Right renal cortex interstitium (tissue), 3 donors: ENCODE results near the gene RBM25. TPM values are rescaled to one million over a fixed set of nuclear protein-coding genes. Genes with fewer than 3 reads are reported as not detected.

ENCODE experiments used
- DNase-seq, 3 donors: peaks; one replicate each; pipeline ENCODE4 v3.0.0-alpha.2; 2013; ENCODE audit warnings: low read depth in 3 of 3, low spot score in 2 of 3
- polyA plus RNA-seq, 3 donors: library from polyadenylated mRNA; unstranded; fragments of 120-200 nt; gene quantifications; one replicate each; pipeline ENCODE4 v1.2.1, GENCODE V29; 2013; ENCODE audit not compliant: insufficient read length in 3 of 3

Gene RBM25
- polyA plus RNA-seq, 3 donors, result 142 to 191 (median 155) TPM

GRCh38 chr14:73102806-73103497 is 44.6 kb downstream of the RBM25 start:
- no peak for DNase-seq

- DNase-seq, result no peak
These were observed 46.7 kb downstream of the RBM25 start for GRCh38 chr14:73105050-73105449.

- no peak for DNase-seq
These were observed 47.4 kb downstream of the RBM25 start for GRCh38 chr14:73105727-73106126.

- DNase-seq, result no peak
These were observed 57.8 kb downstream of the RBM25 start for GRCh38 chr14:73116079-73116665.

GRCh38 chr14:73124180-73124894 is 66.0 kb downstream of the RBM25 start:
- no peak for DNase-seq

- no peak for DNase-seq
These were observed 66.8 kb downstream of the RBM25 start for GRCh38 chr14:73125169-73125588.

GRCh38 chr14:73125746-73126145 is 67.4 kb downstream of the RBM25 start:
- DNase-seq, result no peak

- DNase-seq, result no peak
These were observed 75.5 kb downstream of the RBM25 start for GRCh38 chr14:73133795-73134194.

GRCh38 chr14:73136085-73136386 is 77.7 kb downstream of the RBM25 start:
- no peak for DNase-seq

- DNase-seq, result peak; percentile 88 to 91 (median 88)
These were observed 78.3 kb downstream of the RBM25 start, which contains the start of gene PSEN1 for GRCh38 chr14:73136387-73137225. Gene PSEN1, plus strand, starts transcription at chr14:73136507. Its CDS starts 11,513 bp downstream, at chr14:73148020.

- DNase-seq, result no peak
These were observed 82.5 kb downstream of the RBM25 start for GRCh38 chr14:73140811-73141323.

GRCh38 chr14:73142216-73142615 is 83.9 kb downstream of the RBM25 start:
- DNase-seq, result no peak

GRCh38 chr14:73143003-73143402 is 84.7 kb downstream of the RBM25 start:
- DNase-seq, result no peak

GRCh38 chr14:73143617-73144016 is 85.3 kb downstream of the RBM25 start:
- DNase-seq, result no peak

GRCh38 chr14:73145371-73145770 is 87.0 kb downstream of the RBM25 start:
- no peak for DNase-seq

- DNase-seq, result no peak
These were observed 87.8 kb downstream of the RBM25 start for GRCh38 chr14:73146111-73146510.

GRCh38 chr14:73149753-73150152 is 91.4 kb downstream of the RBM25 start:
- no peak for DNase-seq

- no peak for DNase-seq
These were observed 94.9 kb downstream of the RBM25 start for GRCh38 chr14:73153272-73153671.

GRCh38 chr14:73162251-73162650 is 103.9 kb downstream of the RBM25 start:
- DNase-seq, result no peak

GRCh38 chr14:73166399-73166798 is 108.1 kb downstream of the RBM25 start:
- no peak for DNase-seq

GRCh38 chr14:73167727-73168126 is 109.4 kb downstream of the RBM25 start:
- DNase-seq, result no peak
